SK-N-MC (cell line): ENCODE data around the gene SLC17A1.

ENCODE experiments used
- EZH2 ChIP-seq: fragments of 200-600 bp; sonication (generic); IDR thresholded peaks from one replicate; pipeline ENCODE4 v1.6.1; 2017; ENCODE audit warnings: antibody characterized with exemption
- POLR2AphosphoS5 ChIP-seq: IDR thresholded peaks from 2 replicates; pipeline ENCODE4 v1.6.1; 2012; ENCODE audit warnings: mild to moderate bottlenecking, low read depth, low read length, borderline replicate concordance

DNA sequence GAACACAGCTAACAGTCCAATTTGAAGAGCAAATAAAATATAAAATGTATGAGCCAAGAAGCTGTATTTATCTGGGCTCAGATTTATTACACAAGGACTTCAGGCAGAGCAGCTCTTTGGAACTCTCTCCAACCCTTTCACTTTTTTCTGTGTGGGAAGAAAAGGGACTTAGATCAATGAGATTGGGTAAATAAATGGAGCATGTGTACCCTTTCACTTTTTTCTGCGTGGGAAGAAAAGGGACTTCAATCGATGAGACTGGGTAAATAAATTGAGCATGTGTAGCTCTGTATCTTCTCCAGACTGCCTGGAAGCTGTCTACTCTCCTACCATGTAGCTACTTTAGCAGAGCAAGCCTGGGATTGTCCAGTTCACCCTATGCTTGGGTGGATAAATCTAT is 31.5 kb upstream of the SLC17A1 start:
- no peak for TF ChIP-seq EZH2
- TF ChIP-seq POLR2AphosphoS5: no peak
